Neuronal stem cell (in vitro differentiated cells): ENCODE measurements around the gene NEURL1B.
A peak's percentile ranks its signal among the peaks of the same experiment; 100 is the strongest.

Experiments
- DNase-seq: peaks from one replicate; pipeline ENCODE4 v3.0.0-alpha.2; 2013; ENCODE audit warnings: low spot score
- H2AFZ ChIP-seq: one replicate; pipeline ENCODE4 v1.6.1; 2013; ENCODE audit warnings: mild to moderate bottlenecking, low read length, inconsistent platforms
- H2AK5ac ChIP-seq: 2 replicates; pipeline ENCODE4 v1.6.1; 2013; ENCODE audit warnings: low read depth, mild to moderate bottlenecking, inconsistent platforms, low read length, moderate library complexity, mixed read lengths
- H2BK120ac ChIP-seq: 2 replicates; pipeline ENCODE4 v1.6.1; 2013; ENCODE audit warnings: low read depth, mild to moderate bottlenecking, inconsistent platforms, low read length, moderate library complexity, mixed read lengths
- H2BK12ac ChIP-seq: one replicate; pipeline ENCODE4 v1.6.1; 2013; ENCODE audit warnings: low read length, inconsistent platforms
- H2BK15ac ChIP-seq: 2 replicates; pipeline ENCODE4 v1.6.1; 2013; ENCODE audit warnings: mild to moderate bottlenecking, low read length, inconsistent platforms, mixed read lengths
- H2BK5ac ChIP-seq: one replicate; pipeline ENCODE4 v1.6.1; 2013; ENCODE audit warnings: inconsistent platforms, mild to moderate bottlenecking, low read length, moderate library complexity
- H3K14ac ChIP-seq: one replicate; pipeline ENCODE4 v1.6.1; 2013; ENCODE audit warnings: low read length, inconsistent platforms
- H3K18ac ChIP-seq: 2 replicates; pipeline ENCODE4 v1.6.1; 2013; ENCODE audit warnings: low read length, inconsistent platforms
- H3K23ac ChIP-seq: 2 replicates; pipeline ENCODE4 v1.6.1; 2013; ENCODE audit warnings: low read depth, mild to moderate bottlenecking, mixed read lengths, low read length, inconsistent platforms; ENCODE audit not compliant: poor library complexity
- H3K27ac ChIP-seq: replicated peaks from 3 replicates; pipeline ENCODE4 v1.5.1; 2013; ENCODE audit warnings: low read length, inconsistent platforms
- H3K27me3 ChIP-seq, 3 experiments: 2 replicates each; pipeline ENCODE4 v1.6.1; 2013; ENCODE audit warnings: low read length in 3 of 3, mild to moderate bottlenecking in 2 of 3, inconsistent platforms in 1 of 3, low read depth in 1 of 3, mixed read lengths in 1 of 3, moderate library complexity in 1 of 3; ENCODE audit not compliant: control insufficient read depth in 3 of 3, insufficient read depth in 3 of 3
- H3K36me3 ChIP-seq, 2 donors: replicated peaks in 1 of 2; 2 replicates each; pipeline ENCODE4 v1.6.1; 2013; ENCODE audit warnings: low read length in 2 of 2; ENCODE audit not compliant: control insufficient read depth in 2 of 2, insufficient read depth in 2 of 2
- H3K4ac ChIP-seq: 2 replicates; pipeline ENCODE4 v1.6.1; 2013; ENCODE audit warnings: inconsistent platforms, mild to moderate bottlenecking, low read length, moderate library complexity
- H3K4me1 ChIP-seq, 2 donors: 1 replicate in 1 of 2; 2 replicates in 1 of 2; pipeline ENCODE4 v1.6.1; 2013; ENCODE audit warnings: low read length in 2 of 2, low read depth in 1 of 2; ENCODE audit not compliant: control insufficient read depth in 2 of 2, insufficient read depth in 1 of 2
- H3K4me2 ChIP-seq: one replicate; pipeline ENCODE4 v1.6.1; 2013; ENCODE audit warnings: mild to moderate bottlenecking, low read length, inconsistent platforms; ENCODE audit not compliant: insufficient read depth, poor library complexity, severe bottlenecking
- H3K4me3 ChIP-seq, 2 donors: 2 replicates each; pipeline ENCODE4 v1.5.1; 2013; ENCODE audit warnings: low read length in 2 of 2, mild to moderate bottlenecking in 2 of 2, inconsistent platforms in 1 of 2, moderate library complexity in 1 of 2
- H3K79me1 ChIP-seq: one replicate; pipeline ENCODE4 v1.6.1; 2013; ENCODE audit warnings: low read depth, mild to moderate bottlenecking, inconsistent platforms, low read length, moderate library complexity
- H3K9ac ChIP-seq: one replicate; pipeline ENCODE4 v1.6.1; 2013; ENCODE audit warnings: mild to moderate bottlenecking, low read depth, low read length, inconsistent platforms; ENCODE audit not compliant: poor library complexity
- H3K9me3 ChIP-seq, 2 donors: replicated peaks in 1 of 2; 2 replicates each; pipeline versions ENCODE3 to v1.6.1; 2013; ENCODE audit warnings: low read length in 2 of 2, mild to moderate bottlenecking in 2 of 2, inconsistent platforms in 1 of 2, low read depth in 1 of 2, mixed read lengths in 1 of 2, moderate library complexity in 1 of 2; ENCODE audit not compliant: control insufficient read depth in 2 of 2, insufficient read depth in 1 of 2
- H4K8ac ChIP-seq: one replicate; pipeline ENCODE4 v1.6.1; 2013; ENCODE audit warnings: low read depth, mild to moderate bottlenecking, inconsistent platforms, low read length, moderate library complexity
- H4K91ac ChIP-seq: one replicate; pipeline ENCODE4 v1.6.1; 2013; ENCODE audit warnings: low read length, low read depth, mild to moderate bottlenecking, inconsistent platforms; ENCODE audit not compliant: poor library complexity
- WGBS, 2 donors: extraction: QIAGEN DNeasy Blood & Tissue Kit; methylation state at CpG; one replicate each; pipeline ENCODE4 v1.1.7; 2013; ENCODE audit warnings: missing lambda C conversion rate in 2 of 2, mixed read lengths in 1 of 2; ENCODE audit not compliant: insufficient read length in 2 of 2, insufficient replicate concordance in 1 of 2; ENCODE audit errors: extremely low coverage in 2 of 2; 5-methylcytosine and 5-hydroxymethylcytosine counted together

NEURL1B gene

DNA sequence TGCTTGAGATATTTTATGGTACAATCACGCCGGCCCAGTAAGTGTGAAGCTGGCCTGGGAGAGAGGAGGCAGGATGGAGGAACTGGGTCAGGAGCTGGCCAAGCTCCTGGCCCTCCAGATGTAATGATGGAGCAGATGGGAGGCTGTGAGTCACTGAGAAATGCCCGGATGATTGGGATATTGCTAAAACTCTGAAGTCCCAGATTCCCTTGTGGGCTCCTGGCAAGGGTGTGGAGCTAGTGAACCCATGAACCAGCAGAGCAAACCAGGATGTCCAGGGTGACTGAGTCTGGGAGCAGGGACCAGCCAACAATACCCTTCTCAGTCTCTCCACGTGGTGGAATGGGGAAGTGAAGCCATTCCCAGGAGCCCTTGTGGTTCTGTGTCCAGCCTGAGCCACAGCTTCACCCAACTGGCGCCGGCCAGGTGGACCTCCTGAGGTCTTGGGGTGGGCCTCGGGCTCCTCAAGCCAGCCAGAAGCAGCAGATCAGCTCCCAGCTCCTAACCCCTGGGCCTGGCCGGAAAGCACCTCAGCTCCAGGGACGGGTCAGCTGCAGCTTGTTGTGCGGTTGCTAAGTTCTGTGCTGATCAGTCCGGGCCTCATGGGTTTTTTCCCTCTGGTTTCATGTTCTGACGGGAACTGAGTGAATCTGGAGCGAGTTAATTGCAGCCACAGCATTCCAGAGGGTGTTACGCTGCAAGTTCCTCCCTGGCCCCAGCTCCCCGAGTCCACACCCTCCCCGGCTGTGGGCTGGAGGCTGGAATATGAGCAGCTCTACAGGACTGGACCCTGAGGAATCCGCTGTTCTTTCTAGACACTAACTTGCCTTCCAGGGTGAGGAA is 92.3 kb downstream of the NEURL1B start:
- no peaks in the 10 kb centered on the region for H3K36me3 ChIP-seq
- no peak overlapping the region for H2BK15ac ChIP-seq
- no peaks in the 10 kb centered on the region for H3K79me1 ChIP-seq
- H3K4me1 ChIP-seq, result peaks cover 4 to 12% of the 10 kb centered on the region in 2 donors
- no peak overlapping the region for H3K27ac ChIP-seq
- H3K4ac ChIP-seq, result no peak overlapping the region
- no peak overlapping the region for H4K91ac ChIP-seq
- peak overlapping the region; percentile 73 for H3K18ac ChIP-seq
- H2AFZ ChIP-seq, result peak overlapping the region; percentile 52
- H3K9me3 ChIP-seq, result no peaks in the 10 kb centered on the region
- H3K14ac ChIP-seq, result no peak overlapping the region
- peak overlapping the region; percentile 51 for H2BK12ac ChIP-seq
- H3K9ac ChIP-seq, result no peak overlapping the region
- H2AK5ac ChIP-seq, result no peak overlapping the region
- no peak overlapping the region for H2BK5ac ChIP-seq
- H2BK120ac ChIP-seq, result peak overlapping the region; percentile 45
- no peak overlapping the region for H3K4me2 ChIP-seq
- H3K27me3 ChIP-seq, result peaks cover 0 to 29% (median 2%) of the 10 kb centered on the region in 3 experiments
- no peak for DNase-seq
- no peak overlapping the region for H4K8ac ChIP-seq
- no peak overlapping the region for H3K4me3 ChIP-seq
- H3K23ac ChIP-seq, result no peak overlapping the region
- no CpG with 5 or more reads among the region's 17 CpGs for WGBS, 2 donors

DNA sequence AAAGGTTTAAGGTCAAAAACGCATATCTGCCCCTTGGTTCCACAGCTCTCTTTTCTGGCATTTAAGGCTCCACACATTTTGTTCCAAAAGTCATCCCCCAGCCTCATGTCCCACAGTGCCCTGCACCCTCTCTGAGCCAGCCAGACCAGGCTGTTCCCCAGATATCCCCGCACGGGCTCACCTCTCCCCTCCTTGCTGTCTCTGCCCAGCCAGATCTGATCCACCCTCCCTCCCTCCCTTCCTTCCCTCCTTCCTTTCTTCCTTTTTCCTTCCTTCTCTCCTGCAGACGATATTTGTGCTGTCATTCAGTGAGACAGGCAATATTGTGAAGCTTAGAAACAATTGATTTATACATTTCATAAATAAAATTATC is 92.9 kb downstream of the NEURL1B start:
- WGBS, 2 donors, result no CpG with 5 or more reads among the region's 4 CpGs
- H3K27me3 ChIP-seq, result peaks cover 0 to 23% (median 2%) of the 10 kb centered on the region in 3 experiments
- no peak overlapping the region for H3K14ac ChIP-seq
- no peak overlapping the region for H3K23ac ChIP-seq
- no peak overlapping the region for H4K8ac ChIP-seq
- H2AK5ac ChIP-seq, result no peak overlapping the region
- H2BK5ac ChIP-seq, result no peak overlapping the region
- H2AFZ ChIP-seq, result peak overlapping the region; percentile 52
- no peaks in the 10 kb centered on the region for H3K79me1 ChIP-seq
- H2BK15ac ChIP-seq, result no peak overlapping the region
- no peak overlapping the region for H4K91ac ChIP-seq
- H3K4ac ChIP-seq, result no peak overlapping the region
- H3K27ac ChIP-seq, result no peak overlapping the region
- DNase-seq, result no peak
- no peak overlapping the region for H3K4me3 ChIP-seq
- H3K4me1 ChIP-seq, result peaks cover 4 to 12% of the 10 kb centered on the region in 2 donors
- no peaks in the 10 kb centered on the region for H3K9me3 ChIP-seq
- H2BK120ac ChIP-seq, result no peak overlapping the region
- H3K18ac ChIP-seq, result no peak overlapping the region
- H3K36me3 ChIP-seq, result no peaks in the 10 kb centered on the region
- H3K9ac ChIP-seq, result no peak overlapping the region
- H2BK12ac ChIP-seq, result no peak overlapping the region
- no peak overlapping the region for H3K4me2 ChIP-seq

DNA sequence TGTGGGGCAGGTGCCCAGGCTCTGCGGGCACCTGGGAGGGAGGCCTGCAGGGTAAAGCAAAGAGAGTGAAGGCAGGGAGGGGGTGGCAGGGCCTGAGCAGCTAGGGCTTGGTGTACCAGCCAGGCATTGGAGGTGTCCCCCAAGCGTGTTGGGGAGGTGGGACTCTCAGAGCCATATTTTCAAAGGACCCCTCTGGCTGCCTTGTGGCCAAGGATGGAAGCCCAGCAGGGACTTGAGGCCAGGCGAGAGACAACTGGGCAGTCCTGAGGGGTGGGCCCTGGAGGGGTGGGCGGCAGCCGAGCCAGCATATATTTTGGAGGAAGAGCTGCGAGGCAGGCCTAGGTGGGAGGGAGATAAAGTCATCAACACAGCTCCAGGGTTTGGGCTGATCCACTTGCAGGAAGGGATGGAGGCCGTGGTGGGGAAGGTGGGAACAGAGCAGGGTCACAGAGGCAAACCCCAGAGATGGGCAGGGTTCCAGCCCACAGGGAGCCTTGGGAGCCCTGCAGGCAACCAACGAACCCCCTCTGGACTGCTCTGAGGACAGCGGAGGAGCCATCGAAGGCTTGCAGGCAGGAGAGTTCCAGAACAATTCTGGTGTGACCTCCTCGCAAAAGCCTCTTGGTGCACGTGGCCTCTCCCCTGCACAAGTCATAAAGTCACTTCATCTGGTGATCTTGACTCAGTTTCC is 94.2 kb downstream of the NEURL1B start:
- H3K79me1 ChIP-seq, result no peaks in the 10 kb centered on the region
- H2BK15ac ChIP-seq, result peak overlapping the region; percentile 22
- no peaks in the 10 kb centered on the region for H3K9me3 ChIP-seq
- H2BK120ac ChIP-seq, result no peak overlapping the region
- H3K4me3 ChIP-seq, result no peak overlapping the region
- no peak overlapping the region for H3K23ac ChIP-seq
- WGBS, 2 donors, result no CpG with 5 or more reads among the region's 12 CpGs
- H3K4me2 ChIP-seq, result no peak overlapping the region
- H3K36me3 ChIP-seq, result no peaks in the 10 kb centered on the region
- H2AK5ac ChIP-seq, result peak overlapping the region; percentile 15
- H3K4me1 ChIP-seq, result peaks cover 4 to 12% of the 10 kb centered on the region in 2 donors
- no peak overlapping the region for H2BK5ac ChIP-seq
- no peak overlapping the region for H2AFZ ChIP-seq
- no peak overlapping the region for H3K14ac ChIP-seq
- H4K91ac ChIP-seq, result no peak overlapping the region
- H2BK12ac ChIP-seq, result no peak overlapping the region
- H4K8ac ChIP-seq, result no peak overlapping the region
- H3K18ac ChIP-seq, result peak overlapping the region; percentile 50
- DNase-seq, result no peak
- no peak overlapping the region for H3K27ac ChIP-seq
- no peak overlapping the region for H3K9ac ChIP-seq
- no peak overlapping the region for H3K4ac ChIP-seq
- peaks cover 0 to 14% (median 2%) of the 10 kb centered on the region in 3 experiments for H3K27me3 ChIP-seq

DNA sequence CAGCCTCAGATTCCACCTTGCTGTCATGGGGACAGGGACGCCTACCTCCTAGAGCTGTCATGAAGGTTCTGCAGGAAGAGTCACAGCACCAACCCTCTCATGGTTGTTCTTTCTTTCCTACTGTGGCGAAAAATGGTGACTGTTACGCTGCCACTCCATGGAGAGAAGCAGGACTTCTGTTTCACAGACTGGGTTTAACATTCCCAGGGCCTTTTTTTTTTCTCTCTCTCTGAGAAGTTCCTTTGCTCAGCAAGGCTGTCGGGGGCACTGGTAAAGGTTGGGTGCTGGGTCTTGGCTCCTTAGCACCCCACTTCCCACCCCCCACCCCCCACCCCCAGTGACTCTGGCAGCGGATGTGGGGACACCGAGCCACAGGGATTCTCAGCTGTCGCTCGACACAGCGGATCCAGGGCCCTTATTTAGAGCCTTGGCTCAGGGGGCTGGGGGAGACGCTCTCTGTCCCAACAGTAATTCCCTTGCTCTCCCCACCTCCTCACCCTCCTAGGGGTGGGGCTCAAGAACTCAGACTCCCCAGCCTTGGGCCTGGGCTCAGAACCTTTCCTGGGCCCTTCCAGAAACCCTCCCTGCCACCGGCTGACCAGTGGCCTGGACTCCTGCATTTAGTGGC is 95.6 kb downstream of the NEURL1B start:
- Histone ChIP-seq H2BK5ac (no peak overlapping the region), H3K18ac (peak overlapping the region; percentile 72)

More for the DNA sequence above, 95.6 kb downstream of the NEURL1B start:
- Histone ChIP-seq H3K27me3 (peaks cover 0 to 12% (median 0%) of the 10 kb centered on the region in 3 experiments), H3K4ac (no peak overlapping the region), H3K9ac (no peak overlapping the region), H2BK12ac (no peak overlapping the region), H3K27ac (no peak overlapping the region), H3K14ac (no peak overlapping the region), H2BK15ac (no peak overlapping the region), H2BK120ac (no peak overlapping the region), H3K4me2 (no peak overlapping the region), H3K4me3 (no peak overlapping the region), H2AFZ (peak overlapping the region; percentile 89), H3K4me1 (peaks cover 4 to 12% of the 10 kb centered on the region in 2 donors), H3K79me1 (no peaks in the 10 kb centered on the region), H4K8ac (peak overlapping the region; percentile 98), H2AK5ac (no peak overlapping the region), H3K9me3 (no peaks in the 10 kb centered on the region), H3K23ac (no peak overlapping the region), H4K91ac (no peak overlapping the region), H3K36me3 (no peaks in the 10 kb centered on the region)
- WGBS, 2 donors, result no CpG with 5 or more reads among the region's 11 CpGs
- no peak for DNase-seq
